Stimulated activated CD4-positive, alpha-beta T cell treated with anti-CD3 and anti-CD28 coated beads, TNF-alpha, amount 100 ng/mL, for 24 hours (primary cell): ENCODE measurements around the gene SUSD4.
A peak's percentile ranks its signal among the peaks of the same experiment; 100 is the strongest.

Experiments
- DNase-seq, 3 experiments: peaks; one replicate each; pipeline ENCODE4 v3.0.0-alpha.2; 2020; ENCODE audit warnings: low read depth in 3 of 3

Gene SUSD4

DNA sequence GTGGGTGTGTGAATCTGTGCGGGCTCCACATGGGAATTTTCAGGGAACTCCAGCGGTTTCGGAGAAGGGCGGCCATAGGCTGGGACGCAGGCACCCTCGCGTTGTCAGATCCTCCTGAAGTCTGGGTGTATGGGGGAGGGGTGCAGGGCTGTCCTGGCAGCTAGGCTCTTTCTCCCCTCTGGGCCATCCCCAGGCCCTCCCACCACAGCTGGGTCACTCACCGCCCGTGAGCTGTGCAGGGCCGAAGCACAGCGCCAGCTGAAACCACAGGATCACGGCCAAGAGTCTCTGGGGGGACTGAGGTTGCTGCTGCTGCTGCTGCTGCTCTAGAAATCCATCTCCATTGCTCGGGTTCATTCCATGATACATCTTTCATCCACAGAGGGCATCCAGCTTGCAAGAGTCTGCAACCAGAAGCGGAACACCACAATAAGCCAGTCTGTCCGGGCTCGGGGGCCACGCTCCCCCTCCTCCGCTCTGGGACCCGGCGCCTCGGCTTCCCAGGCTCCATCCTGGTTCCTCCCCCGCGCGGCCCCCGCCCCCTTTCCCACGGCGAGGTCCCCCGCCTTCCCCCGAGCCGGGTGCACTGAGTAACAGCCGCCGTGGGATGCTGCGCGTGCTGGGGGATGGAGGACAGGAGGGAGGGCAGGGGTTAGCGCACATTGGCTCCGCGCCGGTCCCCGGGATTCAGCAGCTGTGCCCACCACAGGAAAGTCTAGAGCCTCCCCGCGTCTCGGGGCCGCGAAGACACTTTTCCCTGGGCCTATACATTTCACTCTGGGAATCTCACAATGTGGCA, 720 bp downstream of the SUSD4 start:
- DNase-seq: peak in 1 of 3 experiments; percentile 24

DNA sequence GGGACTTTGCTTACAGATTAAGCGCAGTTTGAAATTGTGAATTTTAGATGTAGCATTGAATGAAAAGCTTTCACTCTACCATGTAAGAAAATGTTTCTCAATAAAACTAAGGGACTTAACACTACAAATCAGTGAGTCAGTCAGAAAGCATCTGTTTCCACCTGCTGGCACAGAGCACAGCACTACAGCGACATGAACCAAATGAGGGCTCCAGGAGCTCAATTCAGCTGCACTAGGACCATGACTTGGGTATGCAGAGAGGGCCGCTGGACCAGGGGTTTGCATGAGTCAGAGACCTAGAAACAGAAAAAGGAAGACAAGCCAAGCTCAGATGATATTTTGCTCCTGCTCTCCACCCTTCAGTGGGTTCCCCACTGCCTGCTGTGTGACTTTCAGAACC, 5.2 kb downstream of the SUSD4 start:
- DNase-seq: no peak

DNA sequence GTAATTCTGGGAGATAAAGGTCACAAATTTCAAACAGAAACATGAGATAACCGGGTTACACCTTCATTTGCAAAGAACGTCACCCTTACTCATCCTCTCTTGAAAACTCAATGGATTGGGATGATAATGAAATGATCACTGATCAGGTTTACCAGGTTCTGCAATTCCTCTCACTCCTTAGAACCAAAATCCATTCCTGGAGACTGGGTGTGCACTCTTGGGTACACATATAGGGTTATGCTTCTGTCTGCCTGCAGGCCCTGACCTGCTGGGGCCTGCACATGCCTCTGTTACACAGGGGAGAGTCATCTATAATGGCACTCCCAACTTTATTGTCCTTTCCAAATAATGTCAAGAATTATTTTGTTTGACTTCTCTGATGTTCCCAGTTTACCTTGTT, 8.3 kb downstream of the SUSD4 start:
- no peak for DNase-seq

DNA sequence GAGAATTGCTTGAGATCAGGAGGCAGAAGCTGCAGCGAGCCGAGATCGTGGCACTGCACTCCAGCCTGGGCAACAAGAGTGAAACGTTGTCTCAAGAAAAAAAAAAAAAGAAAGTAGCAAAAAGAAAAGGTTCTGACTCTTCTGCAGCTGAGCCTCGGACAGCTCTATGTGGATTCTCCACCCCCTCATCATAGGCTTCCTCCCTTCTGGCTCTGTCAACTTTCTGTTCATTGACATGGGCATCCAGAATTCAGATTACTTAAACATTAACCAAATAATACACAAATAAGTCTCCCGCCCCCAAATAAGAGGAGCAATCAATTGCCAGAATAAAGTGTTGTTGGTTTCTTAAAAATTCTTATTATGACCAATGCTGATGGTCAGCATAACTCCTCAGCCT, 10.0 kb downstream of the SUSD4 start:
- no peak for DNase-seq

DNA sequence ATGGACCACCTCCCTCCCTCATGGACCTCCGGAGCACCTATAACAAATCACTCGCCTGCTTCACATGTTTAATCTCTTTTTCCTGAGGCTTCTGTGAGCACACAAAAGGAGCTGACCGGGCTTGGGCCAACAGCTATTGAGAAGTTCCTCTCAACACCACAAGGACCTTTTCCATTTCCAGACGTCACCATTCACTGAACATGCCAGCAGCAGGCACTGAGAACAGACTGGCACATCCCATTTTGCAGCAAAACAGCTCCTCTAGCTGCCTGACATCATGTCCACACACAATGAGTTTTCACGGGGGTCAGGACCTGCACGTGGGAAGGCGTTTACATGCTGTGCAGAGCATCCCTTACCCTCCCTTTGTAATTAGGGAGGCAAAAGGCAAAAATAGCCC, 11.0 kb downstream of the SUSD4 start:
- DNase-seq: no peak

DNA sequence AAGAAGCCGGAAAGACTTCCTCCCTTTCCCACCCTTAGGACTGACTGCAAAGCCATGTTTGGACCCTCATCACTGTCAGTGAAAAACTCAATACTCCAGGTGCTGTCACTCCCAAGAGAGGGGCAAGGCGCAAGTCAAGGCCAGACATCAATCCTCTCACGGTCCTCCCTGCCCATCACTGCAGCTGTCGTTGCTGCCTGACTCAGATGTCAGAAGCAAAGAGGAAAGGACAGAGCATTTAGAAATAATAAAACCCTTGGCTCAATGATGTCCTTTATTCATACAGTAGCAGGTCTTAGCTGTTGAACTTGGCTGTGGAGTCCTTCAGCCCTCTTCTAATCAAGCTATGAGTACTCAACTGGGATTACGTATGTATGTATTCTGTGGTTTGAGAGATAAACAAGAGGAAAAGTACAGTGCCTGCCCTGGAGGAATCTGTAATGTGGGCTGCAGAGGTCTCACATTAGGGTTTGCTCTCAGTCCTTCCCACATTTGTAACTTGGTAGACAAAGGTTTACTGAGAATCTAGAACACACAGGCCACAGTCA, 13.5 kb downstream of the SUSD4 start:
- no peak for DNase-seq

DNA sequence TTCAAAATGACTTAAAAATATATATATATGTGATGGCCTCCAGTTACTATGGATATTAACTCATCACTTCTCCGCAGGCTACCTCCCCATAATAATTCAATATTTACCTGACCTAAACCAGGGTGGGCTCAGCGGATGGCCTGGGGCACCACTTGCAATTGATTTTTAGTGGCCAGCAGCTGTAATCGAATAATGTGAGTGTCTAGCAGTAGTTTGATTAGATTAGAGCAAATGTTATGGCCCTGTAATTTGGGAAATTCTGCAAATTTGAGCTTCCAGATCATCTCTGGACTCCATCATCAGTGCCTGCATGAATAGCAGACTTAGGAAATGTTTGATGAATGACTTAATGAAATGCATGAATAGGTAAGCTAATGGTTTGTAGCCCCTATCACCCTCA, 14.7 kb downstream of the SUSD4 start:
- DNase-seq: no peak

DNA sequence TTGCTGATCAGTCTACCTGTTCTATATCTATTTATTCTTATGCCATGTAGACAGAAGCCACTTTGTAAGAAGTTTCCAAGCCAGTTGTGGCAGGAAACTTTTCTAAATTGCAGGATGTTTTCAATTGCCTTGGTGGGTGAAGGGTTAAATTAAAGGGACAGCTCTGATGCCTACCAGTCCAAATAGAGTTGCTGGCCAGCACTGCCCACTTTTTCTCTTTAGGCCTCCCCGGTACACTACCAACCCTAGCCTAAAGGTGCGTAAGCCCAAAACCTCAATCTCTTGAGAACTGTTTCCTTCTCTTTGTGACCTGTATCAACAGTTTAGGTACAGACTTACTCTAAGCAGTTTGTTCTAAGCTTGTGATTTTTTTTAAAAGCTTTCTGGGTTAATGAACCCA, 15.5 kb downstream of the SUSD4 start:
- DNase-seq: no peak

DNA sequence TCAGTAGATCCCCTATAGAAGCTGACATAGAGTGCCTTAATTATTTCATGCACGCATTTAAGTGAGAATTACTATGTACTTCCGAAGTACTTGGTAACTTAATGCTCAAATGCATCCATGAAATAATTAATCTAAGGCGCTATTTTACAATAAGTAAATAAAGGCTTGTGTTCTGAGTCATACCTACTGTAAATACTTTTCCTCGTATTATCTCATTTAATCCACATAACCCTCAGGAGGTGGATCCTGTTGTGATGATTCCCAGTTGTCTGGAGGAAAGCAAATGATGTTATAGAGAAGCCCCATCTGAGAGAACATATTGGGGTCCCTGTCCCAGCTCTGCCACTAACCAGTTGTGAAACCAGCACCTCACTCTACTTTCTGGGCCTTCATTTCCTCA, 16.4 kb downstream of the SUSD4 start:
- DNase-seq: no peak

DNA sequence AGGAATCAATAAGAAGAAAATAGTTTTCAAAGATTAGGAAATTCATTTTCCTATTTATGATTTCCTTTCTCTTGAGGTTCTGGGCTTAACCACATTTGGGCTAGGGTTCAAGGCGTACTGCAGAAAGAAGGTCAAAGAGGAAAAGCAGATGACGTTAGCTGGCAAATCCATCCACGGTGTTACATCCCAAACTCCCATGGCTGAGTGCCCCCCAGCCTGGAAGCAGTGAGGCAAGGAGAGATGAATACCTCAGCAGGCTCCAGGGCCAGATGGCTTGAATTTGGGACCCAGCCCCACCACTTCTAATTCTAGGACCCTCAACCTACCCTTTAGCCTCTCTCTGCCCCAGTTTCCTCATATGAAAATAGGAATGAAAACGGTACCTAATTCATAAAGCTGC, 17.7 kb downstream of the SUSD4 start:
- DNase-seq: no peak

DNA sequence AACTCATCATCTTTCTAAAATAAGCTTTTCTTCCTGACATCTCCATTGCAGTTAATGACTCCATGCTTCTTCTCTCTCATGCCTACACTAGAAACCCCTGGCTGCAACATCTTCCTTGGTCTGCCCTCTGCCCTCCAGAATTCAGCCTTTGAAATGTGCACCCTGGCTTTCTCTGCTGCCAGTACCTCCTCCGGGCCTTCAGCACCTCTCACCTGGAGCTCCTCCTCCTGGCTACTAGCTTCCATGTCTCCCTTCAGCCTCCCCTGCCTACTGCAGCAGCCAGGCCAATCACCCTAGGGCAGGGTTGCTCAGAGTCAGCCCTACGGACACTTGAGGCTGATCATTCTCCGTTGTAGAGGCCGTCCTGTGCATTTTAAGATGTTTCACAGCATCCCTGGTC, 18.3 kb downstream of the SUSD4 start:
- DNase-seq: no peak

DNA sequence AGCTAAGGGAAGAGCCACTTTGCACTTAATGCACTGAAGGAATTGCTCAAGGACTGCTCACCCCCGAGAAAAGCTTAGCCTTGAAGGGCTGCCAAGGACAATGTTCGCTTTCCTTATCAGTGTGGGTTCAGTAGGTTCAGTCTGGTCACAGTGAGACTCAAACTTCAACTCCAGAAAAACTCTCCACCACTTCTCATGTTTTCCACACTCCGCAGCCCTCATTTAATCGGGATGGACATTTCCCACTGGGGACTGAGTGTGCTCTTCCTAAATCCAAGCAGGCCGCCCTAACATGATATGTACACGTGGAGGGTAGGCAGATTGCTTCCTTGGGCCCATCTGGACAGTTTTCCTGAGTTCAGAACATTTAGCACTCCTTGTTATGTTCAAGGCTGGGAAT, 19.5 kb downstream of the SUSD4 start:
- DNase-seq: no peak

DNA sequence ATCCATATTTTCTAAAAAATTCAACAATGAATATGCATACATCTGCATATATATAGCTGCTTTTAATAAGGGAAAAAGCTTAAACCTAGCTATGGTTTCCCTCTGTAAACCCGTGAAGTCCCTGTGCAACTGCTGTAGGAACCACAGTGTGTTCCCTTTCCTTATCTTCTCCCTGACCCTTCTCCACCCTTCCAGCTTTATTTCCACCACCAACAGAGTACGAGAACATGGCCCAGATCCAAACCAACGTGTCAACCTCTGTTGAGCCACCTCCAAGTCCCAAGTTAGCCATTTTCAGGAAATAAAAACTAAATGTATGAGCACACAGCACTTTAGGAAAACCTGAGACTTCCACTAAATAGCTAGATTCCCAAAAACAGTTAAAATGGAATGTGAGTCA, 20.3 kb downstream of the SUSD4 start:
- no peak for DNase-seq

DNA sequence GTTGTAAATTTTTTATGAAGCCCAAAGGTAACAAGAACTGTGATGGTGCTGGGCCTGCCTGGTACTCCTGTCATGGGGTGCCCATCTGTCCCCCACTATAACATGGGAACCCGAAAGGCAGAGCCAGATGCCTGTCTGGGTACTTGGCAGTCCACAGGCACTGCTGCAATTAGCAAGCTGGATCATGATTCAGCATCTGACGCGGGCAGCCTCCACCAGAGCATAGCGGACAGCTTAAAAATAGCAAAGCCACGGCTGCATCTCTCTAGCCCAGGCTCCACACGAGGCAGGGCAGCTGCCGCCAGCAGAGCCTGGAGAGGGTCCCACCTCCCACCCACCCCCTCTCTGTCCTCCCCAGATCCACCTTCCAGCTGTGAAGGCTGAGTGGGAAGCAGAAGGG, 22.9 kb downstream of the SUSD4 start:
- no peak for DNase-seq

DNA sequence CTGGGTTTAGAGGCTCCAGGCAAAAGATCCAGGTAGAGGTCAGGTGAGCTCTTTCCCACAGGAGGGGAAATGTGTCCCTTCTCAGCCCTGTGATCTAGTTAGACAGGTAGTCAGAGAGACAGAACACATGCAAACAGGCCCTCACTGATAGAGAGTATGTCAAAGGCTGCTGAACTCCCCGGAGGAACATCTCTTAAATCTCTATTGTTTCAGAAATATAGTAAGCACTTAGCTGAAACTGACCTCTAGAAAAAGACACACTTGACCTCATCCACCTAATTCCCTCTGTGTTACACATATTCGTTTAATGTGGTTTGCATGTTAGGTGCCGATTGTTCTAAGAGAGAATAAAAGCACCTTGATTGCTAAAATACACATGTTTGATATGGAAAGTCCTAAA, 23.3 kb downstream of the SUSD4 start:
- no peak for DNase-seq

DNA sequence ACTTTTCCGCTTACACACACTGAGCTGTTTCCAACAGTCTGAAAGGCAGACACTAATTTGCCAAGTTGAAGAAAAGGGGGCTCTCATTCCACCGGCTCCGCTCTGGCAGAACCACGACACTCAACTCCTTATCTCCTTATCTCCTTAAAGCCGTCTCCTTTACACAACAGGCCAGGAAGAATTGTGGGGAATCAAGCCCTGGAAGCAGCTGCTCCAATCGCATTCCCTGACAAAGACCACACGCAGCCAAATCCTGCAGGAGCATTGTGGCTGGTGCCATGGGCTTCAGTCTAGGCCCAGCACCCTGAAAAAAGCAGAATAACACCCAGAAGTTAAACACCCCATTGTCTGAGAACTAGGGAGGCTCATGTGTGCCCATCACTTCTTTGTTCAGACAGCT, 24.1 kb downstream of the SUSD4 start:
- no peak for DNase-seq

DNA sequence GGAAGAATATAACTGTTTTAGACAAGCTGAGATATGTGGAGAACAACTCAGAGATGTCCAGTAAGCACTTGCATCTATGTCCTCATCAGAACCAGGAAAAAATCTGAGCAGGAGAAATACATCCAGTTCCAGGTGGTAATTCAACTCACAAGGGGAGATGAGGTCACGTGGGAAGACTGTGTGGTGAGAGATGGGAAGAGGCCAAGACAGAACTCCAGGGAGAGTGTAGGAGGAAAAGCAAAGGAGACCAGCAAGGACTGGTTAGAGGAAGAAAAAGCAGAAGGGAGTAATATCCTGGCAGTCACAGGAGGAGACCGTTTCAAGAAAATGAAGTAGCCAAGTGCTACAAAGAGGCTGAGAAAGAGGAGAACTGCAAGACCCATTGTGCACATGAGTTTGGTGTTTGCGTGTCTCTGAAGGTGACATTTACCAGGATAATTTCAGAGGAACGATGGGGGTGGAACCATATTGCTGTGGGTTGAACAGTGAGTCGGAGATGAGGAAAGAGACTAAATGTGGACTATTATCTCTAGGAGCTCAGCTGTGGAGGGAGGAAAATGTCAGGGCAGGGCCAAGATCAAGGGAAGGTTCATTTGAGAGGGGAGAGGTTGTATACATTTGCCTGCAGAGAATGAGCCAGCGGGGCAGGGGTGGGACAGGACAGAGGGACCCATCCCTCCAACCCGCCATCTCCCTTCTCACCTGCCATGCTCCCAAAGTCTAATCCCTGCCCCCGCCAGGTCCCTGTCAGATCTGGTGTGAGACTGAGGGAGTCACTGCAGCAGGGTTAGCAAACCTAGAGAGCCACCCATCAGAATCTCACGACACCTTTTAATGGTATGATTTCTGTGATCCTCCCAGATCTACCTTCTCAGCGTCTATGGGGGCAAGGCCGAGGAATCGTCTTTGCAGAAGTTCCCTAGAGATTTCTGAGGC, 24.9 kb downstream of the SUSD4 start:
- no peak for DNase-seq

DNA sequence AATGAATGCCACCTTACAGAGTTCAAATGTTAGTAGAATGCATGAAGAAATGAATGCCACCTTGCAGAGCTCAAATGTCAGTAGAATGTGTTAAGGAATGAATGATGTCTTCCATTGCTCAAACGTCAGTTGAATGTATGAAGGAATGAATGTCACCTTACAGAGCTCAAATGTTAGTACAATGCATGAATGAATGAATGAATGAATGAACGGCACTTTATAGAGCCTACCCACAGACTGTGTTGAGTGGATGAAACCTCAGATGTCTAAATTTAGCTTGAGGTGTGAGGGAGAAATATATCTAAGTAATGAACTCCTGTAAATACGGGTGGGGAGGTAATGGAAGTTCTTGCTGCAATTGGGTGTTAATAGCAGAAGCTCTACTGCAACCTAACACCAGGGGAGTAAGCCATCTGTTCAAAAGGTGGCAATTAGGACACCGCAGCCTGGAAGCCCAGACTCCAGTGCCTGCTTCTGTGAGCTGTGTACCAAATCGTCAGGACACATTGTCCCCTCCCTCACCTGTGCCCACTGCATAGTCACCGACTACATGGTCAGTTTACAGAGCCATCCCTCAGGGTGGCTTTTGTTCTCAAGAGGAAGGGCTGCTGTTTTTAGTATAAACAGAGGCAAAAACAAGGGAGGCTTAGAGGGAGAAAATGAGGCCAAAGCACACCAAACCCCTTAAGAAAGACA, 26.7 kb downstream of the SUSD4 start:
- no peak for DNase-seq

DNA sequence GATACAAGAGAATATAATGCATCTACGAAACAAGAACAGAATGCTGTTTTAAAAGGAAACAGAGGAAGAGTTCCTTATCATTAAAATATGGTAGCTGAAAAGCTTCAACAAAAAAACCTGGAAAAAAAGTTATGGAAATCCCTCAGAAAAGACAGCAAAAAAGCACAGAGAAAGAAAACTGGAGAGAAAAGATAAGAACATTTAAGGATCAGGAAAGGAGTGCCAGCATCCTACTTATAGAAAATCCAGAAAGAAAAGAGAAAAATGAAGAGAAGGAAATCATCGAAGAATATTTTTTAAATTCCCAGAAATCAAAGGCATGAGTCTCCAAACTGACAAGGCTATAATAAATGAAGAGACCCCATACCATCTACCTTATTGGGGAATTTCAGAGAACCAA, 29.8 kb downstream of the SUSD4 start:
- DNase-seq: no peak

DNA sequence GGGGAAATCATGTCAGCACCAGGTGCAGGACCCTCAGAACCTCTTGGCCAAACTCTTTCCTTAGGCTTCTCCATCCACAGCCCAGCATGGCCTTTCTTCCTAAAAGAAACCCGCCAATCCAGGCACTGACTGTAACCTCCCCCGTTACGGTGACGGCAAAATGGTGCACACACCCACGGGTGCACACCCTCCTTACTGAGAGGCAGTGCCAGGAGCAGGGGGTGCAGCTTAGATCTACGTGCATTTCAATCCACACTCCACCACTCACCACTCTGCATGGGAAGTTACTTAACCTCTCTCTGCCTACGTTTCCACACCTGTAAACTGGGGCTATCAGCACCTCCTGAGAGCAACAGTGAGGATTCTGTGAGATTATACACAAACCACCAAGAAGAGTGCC, 31.0 kb downstream of the SUSD4 start:
- no peak for DNase-seq

DNA sequence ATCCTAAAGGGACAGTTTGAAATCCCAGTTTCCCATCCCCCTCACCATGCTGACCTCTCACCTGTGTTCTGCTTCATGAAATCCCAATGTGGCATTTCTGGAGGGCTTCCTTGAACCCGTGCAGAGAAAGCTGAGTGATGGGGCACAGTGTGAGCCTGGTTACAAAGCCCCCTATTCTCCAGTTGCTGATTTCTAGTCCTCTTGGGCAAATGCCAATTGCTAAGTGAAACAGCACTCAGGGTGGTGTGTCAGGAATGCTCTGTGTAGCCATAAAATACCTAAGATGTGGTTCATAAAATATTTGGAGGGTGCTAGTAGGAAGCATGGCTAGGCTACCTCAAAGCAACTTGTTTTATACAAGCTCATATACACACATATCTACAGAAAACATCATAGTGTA, 32.0 kb downstream of the SUSD4 start:
- no peak for DNase-seq

DNA sequence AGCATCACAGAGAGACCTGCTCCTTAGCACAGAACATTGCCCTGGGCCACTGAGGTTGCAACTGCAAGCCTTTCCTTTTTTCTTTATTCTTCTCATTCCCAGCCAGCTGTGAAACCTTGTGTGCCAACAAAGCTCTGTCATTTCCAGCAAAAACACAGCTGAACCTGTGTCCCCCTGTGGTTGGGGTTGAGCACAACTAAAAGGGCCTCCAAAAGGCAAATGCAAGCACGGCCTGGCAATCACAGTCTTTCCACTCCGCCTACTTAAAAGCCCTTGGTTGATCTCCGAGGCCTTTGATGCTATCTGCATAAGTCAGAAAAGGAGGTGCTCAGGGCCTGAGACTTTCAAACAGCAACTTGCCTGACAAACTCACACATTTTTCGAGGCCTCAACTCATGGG, 32.7 kb downstream of the SUSD4 start:
- no peak for DNase-seq
